ENCODE results near the gene HRH3. TPM values are rescaled to one million over a fixed set of nuclear protein-coding genes. Genes with fewer than 3 reads are reported as not detected.

HRH3 gene
- total RNA-seq, 5 donors from 2014 or later (not counting 1 experiment from before 2014, with no cell fraction given) = not detected

- H3K9me3 ChIP-seq = no peaks in the 10 kb centered on the region
- H3K4me3 Mint-ChIP-seq = peak overlapping the region in 2 of 3 donors; percentile 9 to 75
- H3K9me3 Mint-ChIP-seq = no peaks in the 10 kb centered on the region
- POLR2A ChIA-PET = no interaction called here
- WGBS (ENCODE audit: insufficient coverage) = 4% methylated on average over 78 of the region's 84 CpGs
- no peak overlapping the region for H3K27ac ChIP-seq (ENCODE audit: low read length)
- no peaks in the 10 kb centered on the region for H3K36me3 Mint-ChIP-seq
- peak overlapping the region in 1 of 2 donors; percentile 41 for H3K4me3 ChIP-seq (ENCODE audit: control insufficient read depth in 1 of 2, extremely low read depth in 1 of 2, low read length in 1 of 2)
- peaks cover 4 to 7% (median 5%) of the 10 kb centered on the region in 3 donors for H3K4me1 Mint-ChIP-seq
- peaks cover 14 to 63% of the 10 kb centered on the region in 2 donors for H3K27me3 Mint-ChIP-seq
- peaks cover 0 to 15% of the 10 kb centered on the region in 2 experiments for H3K4me1 ChIP-seq (ENCODE audit: control insufficient read depth in 1 of 2, extremely low read depth in 1 of 2, insufficient read depth in 2 of 2, low read length in 2 of 2)
- H3K27ac Mint-ChIP-seq = no peak overlapping the region
- ATAC-seq (replicated peaks in 1 of 4) (peak; percentile 23 to 44 (median 35)), DNase-seq (no peak)
- H3K27me3 ChIP-seq (replicated peaks in 1 of 2; ENCODE audit: control insufficient read depth in 2 of 2, extremely low read depth in 1 of 2, insufficient read depth in 2 of 2, low read length in 1 of 2) = peaks cover 3 to 84% of the 10 kb centered on the region in 2 experiments
- CTCF ChIA-PET = no interaction called here
- no peaks in the 10 kb centered on the region for H3K36me3 ChIP-seq (ENCODE audit: control insufficient read depth in 2 of 2, extremely low read depth in 1 of 2, insufficient read depth in 1 of 2, low read length in 1 of 2)
Observed at GRCh38 chr20:62219101-62219991, 732 bp downstream of the HRH3 start.

GRCh38 chr20:62217913-62218773 is 1.9 kb downstream of the HRH3 start:
- ChIA-PET CTCF (no interaction called here), POLR2A (interaction anchor here (0.6 kb wide), 2 partner anchors 96 to 522 kb away, joined by 4 read pairs; partner anchors contain the start of gene LSM14B (in 1 of the 2))
- Histone ChIP-seq H3K4me3 (ENCODE audit: control insufficient read depth in 1 of 2, extremely low read depth in 1 of 2, low read length in 1 of 2) (no peak overlapping the region), H3K36me3 (ENCODE audit: control insufficient read depth in 2 of 2, extremely low read depth in 1 of 2, insufficient read depth in 1 of 2, low read length in 1 of 2) (no peaks in the 10 kb centered on the region), H3K27ac (ENCODE audit: low read length) (no peak overlapping the region), H3K4me1 (ENCODE audit: control insufficient read depth in 1 of 2, extremely low read depth in 1 of 2, insufficient read depth in 2 of 2, low read length in 2 of 2) (peaks cover 0 to 15% of the 10 kb centered on the region in 2 experiments), H3K9me3 (no peaks in the 10 kb centered on the region), H3K27me3 (replicated peaks in 1 of 2; ENCODE audit: control insufficient read depth in 2 of 2, extremely low read depth in 1 of 2, insufficient read depth in 2 of 2, low read length in 1 of 2) (peaks cover 3 to 80% of the 10 kb centered on the region in 2 experiments)
- Mint-ChIP-seq H3K4me3 (no peak overlapping the region), H3K36me3 (no peaks in the 10 kb centered on the region), H3K4me1 (peaks cover 4 to 7% (median 5%) of the 10 kb centered on the region in 3 donors), H3K27ac (no peak overlapping the region), H3K9me3 (no peaks in the 10 kb centered on the region), H3K27me3 (peaks cover 12 to 60% of the 10 kb centered on the region in 2 donors)
- ATAC-seq (replicated peaks in 1 of 4) (no peak), DNase-seq (no peak)
- 63% methylated on average over 31 of the region's 38 CpGs for WGBS (ENCODE audit: insufficient coverage)

- H3K9me3 ChIP-seq = no peaks in the 10 kb centered on the region
- peaks cover 0 to 15% of the 10 kb centered on the region in 2 experiments for H3K4me1 ChIP-seq (ENCODE audit: control insufficient read depth in 1 of 2, extremely low read depth in 1 of 2, insufficient read depth in 2 of 2, low read length in 2 of 2)
- no peaks in the 10 kb centered on the region for H3K36me3 ChIP-seq (ENCODE audit: control insufficient read depth in 2 of 2, extremely low read depth in 1 of 2, insufficient read depth in 1 of 2, low read length in 1 of 2)
- Mint-ChIP-seq H3K27ac (no peak overlapping the region), H3K36me3 (no peaks in the 10 kb centered on the region), H3K27me3 (peaks cover 11 to 55% of the 10 kb centered on the region in 2 donors), H3K4me3 (no peak overlapping the region), H3K4me1 (peaks cover 4 to 7% (median 5%) of the 10 kb centered on the region in 3 donors), H3K9me3 (no peaks in the 10 kb centered on the region)
- WGBS (ENCODE audit: insufficient coverage) = 76% methylated on average over 22 of the region's 26 CpGs
- H3K27me3 ChIP-seq (replicated peaks in 1 of 2; ENCODE audit: control insufficient read depth in 2 of 2, extremely low read depth in 1 of 2, insufficient read depth in 2 of 2, low read length in 1 of 2) = peaks cover 3 to 76% of the 10 kb centered on the region in 2 experiments
- no peak overlapping the region for H3K4me3 ChIP-seq (ENCODE audit: control insufficient read depth in 1 of 2, extremely low read depth in 1 of 2, low read length in 1 of 2)
- DNase-seq (no peak), ATAC-seq (replicated peaks in 1 of 4) (no peak)
- POLR2A ChIA-PET = interaction anchor here in 1 of 2 donors (0.6 kb wide), 1 partner anchor 95 kb away, joined by 4 read pairs; the partner anchor contains the start of gene LSM14B
- CTCF ChIA-PET = no interaction called here
- H3K27ac ChIP-seq (ENCODE audit: low read length) = no peak overlapping the region
Observed at GRCh38 chr20:62216636-62217566, 3.2 kb downstream of the HRH3 start.

- 72% methylated on average over 30 of the region's 40 CpGs for WGBS (ENCODE audit: insufficient coverage)
- H3K27ac Mint-ChIP-seq = no peak overlapping the region
- no peak for ATAC-seq (replicated peaks in 1 of 4)
Observed at GRCh38 chr20:62215991-62216635, 4.0 kb downstream of the HRH3 start.

GRCh38 chr20:62215020-62215990 is 4.8 kb downstream of the HRH3 start:
- H3K9me3 Mint-ChIP-seq = no peaks in the 10 kb centered on the region
- peaks cover 0 to 5% (median 4%) of the 10 kb centered on the region in 3 donors for H3K4me1 Mint-ChIP-seq
- no peak overlapping the region for H3K4me3 Mint-ChIP-seq
- no peak overlapping the region for H3K27ac Mint-ChIP-seq
- H3K36me3 Mint-ChIP-seq = no peaks in the 10 kb centered on the region
- H3K9me3 ChIP-seq = no peaks in the 10 kb centered on the region
- ChIA-PET CTCF (no interaction called here), POLR2A (no interaction called here)
- no peak overlapping the region for H3K27ac ChIP-seq (ENCODE audit: low read length)
- H3K4me1 ChIP-seq (ENCODE audit: control insufficient read depth in 1 of 2, extremely low read depth in 1 of 2, insufficient read depth in 2 of 2, low read length in 2 of 2) = peaks cover 0 to 8% of the 10 kb centered on the region in 2 experiments
- ATAC-seq (replicated peaks in 1 of 4) (no peak), DNase-seq (no peak)
- no peaks in the 10 kb centered on the region for H3K36me3 ChIP-seq (ENCODE audit: control insufficient read depth in 2 of 2, extremely low read depth in 1 of 2, insufficient read depth in 1 of 2, low read length in 1 of 2)
- H3K27me3 Mint-ChIP-seq = peaks cover 7 to 43% of the 10 kb centered on the region in 2 donors
- peaks cover 0 to 76% of the 10 kb centered on the region in 2 experiments for H3K27me3 ChIP-seq (replicated peaks in 1 of 2; ENCODE audit: control insufficient read depth in 2 of 2, extremely low read depth in 1 of 2, insufficient read depth in 2 of 2, low read length in 1 of 2)
- WGBS (ENCODE audit: insufficient coverage) = 72% methylated on average over 20 of the region's 29 CpGs
- no peak overlapping the region for H3K4me3 ChIP-seq (ENCODE audit: control insufficient read depth in 1 of 2, extremely low read depth in 1 of 2, low read length in 1 of 2)

More at GRCh38 chr20:62215991-62216635, 4.0 kb downstream of the HRH3 start:
- H3K36me3 ChIP-seq (ENCODE audit: control insufficient read depth in 2 of 2, extremely low read depth in 1 of 2, insufficient read depth in 1 of 2, low read length in 1 of 2) = no peaks in the 10 kb centered on the region
- no peak for DNase-seq
- no peak overlapping the region for H3K27ac ChIP-seq (ENCODE audit: low read length)
- H3K4me3 ChIP-seq (ENCODE audit: control insufficient read depth in 1 of 2, extremely low read depth in 1 of 2, low read length in 1 of 2) = no peak overlapping the region
- Mint-ChIP-seq H3K4me1 (peaks cover 4 to 7% (median 5%) of the 10 kb centered on the region in 3 donors), H3K4me3 (no peak overlapping the region), H3K36me3 (no peaks in the 10 kb centered on the region), H3K9me3 (no peaks in the 10 kb centered on the region), H3K27me3 (peaks cover 9 to 48% of the 10 kb centered on the region in 2 donors)
- ChIA-PET POLR2A (no interaction called here), CTCF (no interaction called here)
- peaks cover 0 to 15% of the 10 kb centered on the region in 2 experiments for H3K4me1 ChIP-seq (ENCODE audit: control insufficient read depth in 1 of 2, extremely low read depth in 1 of 2, insufficient read depth in 2 of 2, low read length in 2 of 2)
- peaks cover 1 to 76% of the 10 kb centered on the region in 2 experiments for H3K27me3 ChIP-seq (replicated peaks in 1 of 2; ENCODE audit: control insufficient read depth in 2 of 2, extremely low read depth in 1 of 2, insufficient read depth in 2 of 2, low read length in 1 of 2)
- no peaks in the 10 kb centered on the region for H3K9me3 ChIP-seq
